Measurements from ENCODE around the gene SMIM29.

- TF ChIP-seq CEBPB (IDR thresholded peaks at IDR 0.05; ENCODE audit: low read depth): no peak
- no peak for TF ChIP-seq SP1 (IDR thresholded peaks at IDR 0.05; ENCODE audit: low read depth)
- TF ChIP-seq POLR2A (IDR thresholded peaks at IDR 0.05; ENCODE audit: borderline replicate concordance, extremely low read depth, insufficient read depth, insufficient read length): no peak
- no peak for TF ChIP-seq EZH2 (IDR thresholded peaks at IDR 0.05)
- no peak for TF ChIP-seq MAX (IDR thresholded peaks at IDR 0.05)
- TF ChIP-seq ATF3 (IDR thresholded peaks at IDR 0.05): no peak
Observed at GRCh38 chr6:34225551-34225950, 23.3 kb downstream of the SMIM29 start.
